HG02870 (cell line): ENCODE results near the gene B4GALT7.
"Not testable (repeated sequence)": the region's sequence is repeated elsewhere in the genome, so short reads cannot be mapped to it uniquely, and the experiment has no call there.

Source experiments
- ATAC-seq: cut with Tn5 transposase; IDR thresholded peaks from one replicate; pipeline ENCODE4 v1.9.1; 2021; ENCODE audit warnings: mild to moderate bottlenecking, moderate library complexity; ENCODE audit not compliant: unreplicated experiment

B4GALT7 gene

GRCh38 chr5:177608243-177609075 is 8.5 kb downstream of the B4GALT7 start:
- ATAC-seq = no peak

- no peak for ATAC-seq
Measured at GRCh38 chr5:177609076-177610059, 9.4 kb downstream of the B4GALT7 start.

GRCh38 chr5:177610131-177610769 is 10.3 kb downstream of the B4GALT7 start:
- ATAC-seq = no peak

GRCh38 chr5:177610770-177611445 is 11.0 kb downstream of the B4GALT7 start:
- ATAC-seq = no peak

- ATAC-seq = no peak
Measured at GRCh38 chr5:177611446-177612214, 11.7 kb downstream of the B4GALT7 start.

GRCh38 chr5:177612215-177612673 is 12.3 kb downstream of the B4GALT7 start:
- no peak for ATAC-seq

- no peak for ATAC-seq
Measured at GRCh38 chr5:177620560-177620959, 20.6 kb downstream of the B4GALT7 start.

GRCh38 chr5:177624172-177624571 is 24.2 kb downstream of the B4GALT7 start:
- ATAC-seq = not testable (repeated sequence)

- not testable (repeated sequence) for ATAC-seq
Measured at GRCh38 chr5:177630186-177630585, 30.3 kb downstream of the B4GALT7 start.

- ATAC-seq = not testable (repeated sequence)
Measured at GRCh38 chr5:177634912-177635311, 35.0 kb downstream of the B4GALT7 start.

- ATAC-seq = not testable (repeated sequence)
Measured at GRCh38 chr5:177645462-177645861, 45.5 kb downstream of the B4GALT7 start.

- ATAC-seq = not testable (repeated sequence)
Measured at GRCh38 chr5:177651235-177651634, 51.3 kb downstream of the B4GALT7 start.

- ATAC-seq = not testable (repeated sequence)
Measured at GRCh38 chr5:177657846-177658245, 57.9 kb downstream of the B4GALT7 start.

GRCh38 chr5:177658542-177658941 is 58.6 kb downstream of the B4GALT7 start:
- not testable (repeated sequence) for ATAC-seq
